H1 (cell line): ENCODE results near the gene LRRC32. TPM values are rescaled to one million over a fixed set of nuclear protein-coding genes. Genes with fewer than 3 reads are reported as not detected.

Source experiments
- CTCF ChIA-PET: fragments of 300-600 bp; sonication (Branson Sonifier 250); formaldehyde crosslinking; loops from one replicate; lab custom pipeline; 2021; ENCODE audit not compliant: partially characterized antibody; lab: Charles Lee
- POLR2A ChIA-PET: fragments of 300-600 bp; sonication (Branson Sonifier 250); formaldehyde crosslinking; loops from one replicate; lab custom pipeline; 2021; ENCODE audit warnings: inconsistent platforms; ENCODE audit not compliant: partially characterized antibody; lab: Charles Lee
- DNase-seq, 2 experiments: peaks; one replicate each; pipeline versions ENCODE4 v3.0.0 to v3.0.0-alpha.2; 2010 to 2022; ENCODE audit warnings: low spot score in 2 of 2, low read depth in 1 of 2, mixed read lengths in 1 of 2
- FAIRE-seq: peaks from 2 replicates; lab custom pipeline; 2011; peaks lifted over from hg19 to GRCh38; lab: Jason Lieb, UNC
- H2AFZ ChIP-seq: 2 replicates; pipeline ENCODE4 v1.8.1; 2012; ENCODE audit warnings: low read length, inconsistent platforms
- H2AK5ac ChIP-seq: 2 replicates; pipeline ENCODE4 v1.6.1; 2013; ENCODE audit warnings: low read depth, low read length
- H2BK120ac ChIP-seq: replicated peaks from 2 replicates; pipeline ENCODE3; 2013; ENCODE audit warnings: low read depth, low read length, inconsistent platforms
- H2BK12ac ChIP-seq: 2 replicates; pipeline ENCODE4 v1.6.1; 2013; ENCODE audit warnings: low read depth, low read length
- H2BK15ac ChIP-seq: 2 replicates; pipeline ENCODE4 v1.6.1; 2013; ENCODE audit warnings: low read length
- H2BK20ac ChIP-seq: 2 replicates; pipeline ENCODE4 v1.6.1; 2013; ENCODE audit warnings: low read length
- H2BK5ac ChIP-seq: 2 replicates; pipeline ENCODE4 v1.6.1; 2013; ENCODE audit warnings: low read depth, low read length
- H3K14ac ChIP-seq: 2 replicates; pipeline ENCODE4 v1.6.1; 2013; ENCODE audit warnings: inconsistent platforms; ENCODE audit not compliant: insufficient read length
- H3K18ac ChIP-seq: 2 replicates; pipeline ENCODE4 v1.6.1; 2013; ENCODE audit warnings: low read length; ENCODE audit errors: extremely low read depth
- H3K23ac ChIP-seq: 2 replicates; pipeline ENCODE4 v1.6.1; 2013; ENCODE audit warnings: inconsistent platforms; ENCODE audit not compliant: insufficient read length
- H3K23me2 ChIP-seq: 2 replicates; pipeline ENCODE4 v1.6.1; 2013; ENCODE audit warnings: low read depth, low read length
- H3K27ac ChIP-seq: 2 replicates; pipeline ENCODE4 v1.6.1; 2011; ENCODE audit warnings: low read depth, low read length, inconsistent platforms
- H3K27me3 ChIP-seq, 4 experiments: replicated peaks in 1 of 4; 1 replicate in 1 of 4; 2 replicates in 3 of 4; pipeline versions ENCODE4 v1.6.1 to v1.8.1; 2011 to 2013; ENCODE audit warnings: low read length in 3 of 4, mild to moderate bottlenecking in 3 of 4, inconsistent platforms in 2 of 4, mixed read lengths in 2 of 4, moderate library complexity in 1 of 4; ENCODE audit not compliant: control insufficient read depth in 3 of 4, insufficient read depth in 3 of 4; ENCODE audit errors: extremely low read depth in 1 of 4
- H3K36me3 ChIP-seq, 4 experiments: 2 replicates each; pipeline versions ENCODE4 v1.6.1 to v1.8.1; 2011 to 2013; ENCODE audit warnings: mild to moderate bottlenecking in 4 of 4, low read length in 3 of 4, moderate library complexity in 2 of 4, control low read depth in 1 of 4, inconsistent platforms in 1 of 4; ENCODE audit not compliant: insufficient read depth in 4 of 4, control insufficient read depth in 2 of 4
- H3K4ac ChIP-seq: replicated peaks from 2 replicates; pipeline ENCODE3; 2013; ENCODE audit warnings: low read length, low read depth, mixed read lengths, inconsistent platforms; ENCODE audit not compliant: insufficient read length
- H3K4me1 ChIP-seq, 4 experiments: replicated peaks in 1 of 4; 1 replicate in 1 of 4; 2 replicates in 3 of 4; pipeline versions ENCODE4 v1.6.1 to v1.8.1; 2011 to 2013; ENCODE audit warnings: low read length in 3 of 4, inconsistent platforms in 2 of 4, mixed read lengths in 1 of 4; ENCODE audit not compliant: insufficient read depth in 4 of 4, control insufficient read depth in 3 of 4
- H3K4me2 ChIP-seq, 2 experiments: 2 replicates each; pipeline versions ENCODE4 v1.6.1 to v1.8.1; 2011 to 2013; ENCODE audit warnings: low read depth in 2 of 2, low read length in 2 of 2, control low read depth in 1 of 2, inconsistent platforms in 1 of 2, mild to moderate bottlenecking in 1 of 2; ENCODE audit not compliant: insufficient read depth in 1 of 2
- H3K4me3 ChIP-seq, 4 experiments: fragments of 200-600, 300-600 bp in 1 of 4; sonication (generic), shearing (Covaris generic), sonication (Bioruptor Twin) in 1 of 4; 2 replicates each; pipeline versions ENCODE4 v1.5.1 to v1.8.1; 2011 to 2016; ENCODE audit warnings: low read length in 4 of 4, low read depth in 3 of 4, control low read depth in 2 of 4, inconsistent platforms in 2 of 4, mild to moderate bottlenecking in 2 of 4, mixed read lengths in 1 of 4, moderate library complexity in 1 of 4; ENCODE audit not compliant: insufficient read depth in 2 of 4; ENCODE audit errors: extremely low read depth in 1 of 4
- H3K56ac ChIP-seq: replicated peaks from 2 replicates; pipeline ENCODE3; 2013; ENCODE audit warnings: low read depth, mild to moderate bottlenecking, mixed read lengths, low read length, inconsistent platforms; ENCODE audit not compliant: insufficient read length
- H3K79me1 ChIP-seq: 2 replicates; pipeline ENCODE4 v1.6.1; 2013; ENCODE audit warnings: low read depth, low read length, control low read depth
- H3K79me2 ChIP-seq, 2 experiments: 2 replicates each; pipeline versions ENCODE4 v1.6.1 to v1.8.1; 2012 to 2013; ENCODE audit warnings: low read length in 2 of 2, mild to moderate bottlenecking in 2 of 2, inconsistent platforms in 1 of 2; ENCODE audit not compliant: insufficient read depth in 2 of 2, control insufficient read depth in 1 of 2
- H3K9ac ChIP-seq, 4 experiments: replicated peaks in 1 of 4; 1 replicate in 1 of 4; 2 replicates in 3 of 4; pipeline versions ENCODE4 v1.6.1 to v1.8.1; 2011 to 2013; ENCODE audit warnings: low read depth in 3 of 4, low read length in 3 of 4, control low read depth in 2 of 4, mild to moderate bottlenecking in 2 of 4, moderate library complexity in 2 of 4, inconsistent platforms in 1 of 4; ENCODE audit errors: extremely low read depth in 1 of 4
- H3K9me3 ChIP-seq, 2 experiments: 2 replicates each; pipeline versions ENCODE4 v1.6.1 to v1.8.1; 2012 to 2013; ENCODE audit warnings: mild to moderate bottlenecking in 2 of 2, moderate library complexity in 2 of 2, control low read depth in 1 of 2, inconsistent platforms in 1 of 2, low read depth in 1 of 2, low read length in 1 of 2, mixed read lengths in 1 of 2; ENCODE audit not compliant: insufficient read depth in 2 of 2
- H4K20me1 ChIP-seq, 2 experiments: replicated peaks in 1 of 2; 2 replicates each; pipeline versions ENCODE3 to v1.8.1; 2011 to 2013; ENCODE audit warnings: inconsistent platforms in 2 of 2, low read length in 2 of 2, mild to moderate bottlenecking in 1 of 2; ENCODE audit not compliant: insufficient read depth in 2 of 2, control insufficient read depth in 1 of 2
- H4K5ac ChIP-seq: 2 replicates; pipeline ENCODE4 v1.6.1; 2013; ENCODE audit warnings: low read length, low read depth, mixed read lengths, inconsistent platforms; ENCODE audit not compliant: insufficient read length
- H4K8ac ChIP-seq: 2 replicates; pipeline ENCODE4 v1.8.0; 2013; ENCODE audit warnings: mild to moderate bottlenecking, moderate library complexity, low read length, inconsistent platforms; ENCODE audit not compliant: insufficient read depth; ENCODE audit errors: extremely low read depth
- H4K91ac ChIP-seq: replicated peaks from 2 replicates; pipeline ENCODE3; 2013; ENCODE audit warnings: low read length, mixed read lengths, inconsistent platforms; ENCODE audit not compliant: insufficient read length
- KDM4A ChIP-seq: IDR thresholded peaks from one replicate; pipeline ENCODE4 v1.7.1; 2012; ENCODE audit warnings: low read depth, mild to moderate bottlenecking, moderate library complexity, low read length, inconsistent platforms; ENCODE audit not compliant: severe bottlenecking
- MAFK ChIP-seq: IDR thresholded peaks from 2 replicates; pipeline ENCODE4 v1.6.1; 2012; ENCODE audit warnings: low read depth, mild to moderate bottlenecking, improper control_type of control experiment, low read length
- POLR2AphosphoS5 ChIP-seq: IDR thresholded peaks from 2 replicates; pipeline ENCODE4 v1.6.1; 2011; ENCODE audit warnings: low read depth, low read length
- TBP ChIP-seq: IDR thresholded peaks from 2 replicates; pipeline ENCODE4 v1.6.1; 2011; ENCODE audit warnings: low read depth, low read length, improper control_type of control experiment
- WGBS, 2 experiments: shearing (Covaris generic) in 1 of 2; methylation state at CpG; one replicate each; pipeline versions ENCODE4 v1.1.6 to v1.1.7; 2013 to 2015; ENCODE audit warnings: low lambda C conversion rate in 2 of 2, mixed read lengths in 2 of 2, inconsistent platforms in 1 of 2, low coverage in 1 of 2, missing lambda C conversion rate in 1 of 2; ENCODE audit not compliant: insufficient replicate concordance in 2 of 2, insufficient coverage in 1 of 2, insufficient read length in 1 of 2; ENCODE audit errors: extremely low coverage in 1 of 2, missing lambda C conversion rate in 1 of 2; 5-methylcytosine and 5-hydroxymethylcytosine counted together
- polyA plus RNA-seq, 7 experiments: library from polyadenylated mRNA; depleted of rRNA in 3 of 7; stranded (reverse) in 5 of 7; unstranded in 2 of 7; fragments of >200 nt in 5 of 7; fragments of 200-250 nt in 2 of 7; gene quantifications; 1 replicate in 5 of 7; 2 replicates in 1 of 7; 4 replicates in 1 of 7; pipeline versions ENCODE4 v1.2.1 to v1.2.3, GENCODE V29; 2011 to 2013; ENCODE audit warnings: missing spikeins in 2 of 7, mixed read lengths in 2 of 7
- total RNA-seq: library from RNA; stranded (reverse); fragmentation: NEBNext Ultra II Directional; extraction: Animal tissue kit (Norgen Biotek cat#: 25700); gene quantifications from 2 replicates; pipeline ENCODE4 v1.2.1, GENCODE V29; 2021

The LRRC32 gene
- total and polyA plus RNA-seq, 2 of the 8 experiments (the other 6 are each of a cell fraction or from before 2014, with no cell fraction given) = 0.99 to 1.9 TPM

DNA sequence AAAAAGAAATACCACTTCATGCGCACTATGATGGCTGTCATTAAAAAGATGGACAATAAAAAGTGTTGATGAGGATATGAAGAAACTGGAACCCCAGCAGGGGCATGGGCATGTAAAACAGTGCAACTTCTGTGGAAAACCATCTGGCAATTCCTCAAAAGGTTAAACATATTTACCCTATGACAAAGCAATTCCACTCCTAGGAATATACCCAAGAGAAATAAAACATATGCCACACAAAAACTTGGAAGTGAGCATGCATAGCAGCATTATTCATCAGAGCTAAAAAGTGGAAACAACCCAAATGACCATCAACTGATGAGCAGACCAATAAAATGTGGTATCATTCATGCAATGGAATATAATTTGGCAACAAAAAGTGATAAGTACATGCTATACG lies 50.1 kb downstream of the LRRC32 start:
- no peaks in the 10 kb centered on the region for H3K79me2 ChIP-seq
- DNase-seq = no peak
- ChIA-PET POLR2A (no interaction called here), CTCF (no interaction called here)
- no peak overlapping the region for H4K91ac ChIP-seq
- no peak overlapping the region for H3K9ac ChIP-seq
- no peak overlapping the region for H3K18ac ChIP-seq
- no peaks in the 10 kb centered on the region for H3K4me1 ChIP-seq
- no peak overlapping the region for H3K23ac ChIP-seq
- H4K8ac ChIP-seq = no peak overlapping the region
- H3K14ac ChIP-seq = no peak overlapping the region
- no peak overlapping the region for H3K56ac ChIP-seq
- H3K27ac ChIP-seq = no peak overlapping the region
- H3K4me2 ChIP-seq = no peak overlapping the region
- H3K4me3 ChIP-seq = no peak overlapping the region
- no peaks in the 10 kb centered on the region for H3K36me3 ChIP-seq
- H3K9me3 ChIP-seq = peaks cover 2% of the 10 kb centered on the region in 2 experiments; a peak in 1 of 4 replicates
- TF ChIP-seq TBP (no peak), KDM4A (no peak), POLR2AphosphoS5 (no peak), MAFK (no peak)
- no peak overlapping the region for H4K5ac ChIP-seq
- 96% methylated on average over 2 of the region's 2 CpGs; no CpG with 5 or more reads in 1 of the 2 experiments for WGBS, 2 experiments
- H3K23me2 ChIP-seq = no peaks in the 10 kb centered on the region
- no peak overlapping the region for H2AFZ ChIP-seq
- no peak overlapping the region for H2BK5ac ChIP-seq
- H3K27me3 ChIP-seq = no peaks in the 10 kb centered on the region
- no peak overlapping the region for H2BK20ac ChIP-seq
- H3K4ac ChIP-seq = no peak overlapping the region
- no peak overlapping the region for H2BK120ac ChIP-seq
- H2BK15ac ChIP-seq = no peak overlapping the region
- no peaks in the 10 kb centered on the region for H3K79me1 ChIP-seq
- FAIRE-seq = no peak
- no peak overlapping the region for H2AK5ac ChIP-seq
- no peak overlapping the region for H2BK12ac ChIP-seq
- H4K20me1 ChIP-seq = no peaks in the 10 kb centered on the region
